LNCaP clone FGC (cell line): Measurements from ENCODE around the gene PTPRD.

ENCODE experiments used
- DNase-seq: peaks from one replicate; pipeline ENCODE4 v3.0.0-alpha.2; 2011; ENCODE audit warnings: low read depth
- H3K4me3 ChIP-seq: 2 replicates; pipeline ENCODE4 v1.5.1; 2011; ENCODE audit warnings: mild to moderate bottlenecking, low read depth, low read length, control low read depth
- CTCF ChIP-seq: IDR thresholded peaks from 2 replicates; pipeline ENCODE4 v1.5.1; 2012; ENCODE audit warnings: mild to moderate bottlenecking; ENCODE audit not compliant: control insufficient read depth, insufficient read depth; ENCODE audit errors: extremely low read depth

PTPRD gene

DNA sequence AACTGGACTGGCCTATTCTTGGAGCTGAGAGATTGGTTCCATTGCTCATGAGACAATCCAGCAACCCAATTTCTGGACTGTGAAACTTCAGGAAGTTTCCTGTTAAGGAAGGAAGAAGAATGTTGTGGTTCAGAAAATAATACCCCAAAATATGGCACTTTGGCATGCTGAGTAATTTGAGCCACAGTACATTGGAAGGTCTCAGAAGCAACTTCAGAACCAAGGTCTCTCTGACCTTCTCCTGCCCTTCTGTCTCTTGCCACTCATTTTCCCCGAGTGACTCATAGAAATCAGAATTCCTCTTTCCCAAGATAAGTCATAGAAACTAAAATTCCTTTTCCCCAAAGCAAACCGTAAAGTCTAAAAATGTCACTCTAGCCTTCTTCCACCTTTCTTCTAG lies 1366.1 kb downstream of the PTPRD start:
- DNase-seq: no peak
- no peak for TF ChIP-seq CTCF

DNA sequence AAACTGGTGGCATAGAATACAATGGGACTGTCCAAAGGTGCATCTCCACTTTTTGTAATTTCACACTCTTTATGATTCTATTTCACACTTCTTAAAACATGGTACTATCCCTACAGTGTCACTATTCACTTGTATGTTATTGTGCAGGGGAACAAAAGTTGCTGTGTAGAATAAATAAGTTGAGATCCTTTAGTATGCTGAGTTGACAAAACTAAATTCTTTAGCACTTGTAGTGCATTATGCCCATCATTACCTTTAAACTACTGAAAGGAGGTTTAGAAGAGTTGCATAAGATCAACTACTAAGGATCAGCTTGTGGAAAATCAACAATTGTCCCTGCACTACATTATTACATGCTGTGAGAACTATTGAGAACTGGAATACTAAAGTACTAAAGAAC lies 1380.9 kb downstream of the PTPRD start:
- TF ChIP-seq CTCF: no peak
- no peak overlapping the region for H3K4me3 ChIP-seq
- DNase-seq: no peak

More for the DNA sequence above, 1366.1 kb downstream of the PTPRD start:
- H3K4me3 ChIP-seq: no peak overlapping the region

- DNase-seq: no peak
- no peak for TF ChIP-seq CTCF
- no peak overlapping the region for H3K4me3 ChIP-seq
Observed at GRCh38 chr9:9229269-9229668, 1383.5 kb downstream of the PTPRD start.

DNA sequence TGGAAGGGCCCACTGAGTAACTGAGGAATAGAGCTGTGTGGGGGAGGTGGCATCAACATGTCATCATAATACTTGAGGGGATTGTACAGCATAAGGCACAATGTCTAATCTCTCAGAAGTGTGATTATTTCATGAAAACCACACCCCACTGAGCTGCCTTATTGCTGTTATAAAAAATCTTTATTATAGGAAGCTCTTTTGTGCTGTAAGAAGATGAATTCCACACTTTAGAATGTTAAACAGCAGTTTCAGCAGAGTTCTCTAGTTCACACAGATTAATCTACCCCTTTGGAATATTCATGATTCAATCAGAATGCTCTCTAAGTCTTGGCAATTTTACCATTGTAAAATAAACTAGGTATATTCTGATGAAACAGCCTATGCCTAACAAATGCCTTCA lies 1389.6 kb downstream of the PTPRD start:
- no peak for TF ChIP-seq CTCF
- no peak overlapping the region for H3K4me3 ChIP-seq
- DNase-seq: no peak

GRCh38 chr9:9222730-9223129 lies 1390.1 kb downstream of the PTPRD start:
- no peak for DNase-seq
- no peak overlapping the region for H3K4me3 ChIP-seq
- TF ChIP-seq CTCF: no peak

- no peak for TF ChIP-seq CTCF
- H3K4me3 ChIP-seq: no peak overlapping the region
- no peak for DNase-seq
Observed at GRCh38 chr9:9216934-9217333, 1395.9 kb downstream of the PTPRD start.

DNA sequence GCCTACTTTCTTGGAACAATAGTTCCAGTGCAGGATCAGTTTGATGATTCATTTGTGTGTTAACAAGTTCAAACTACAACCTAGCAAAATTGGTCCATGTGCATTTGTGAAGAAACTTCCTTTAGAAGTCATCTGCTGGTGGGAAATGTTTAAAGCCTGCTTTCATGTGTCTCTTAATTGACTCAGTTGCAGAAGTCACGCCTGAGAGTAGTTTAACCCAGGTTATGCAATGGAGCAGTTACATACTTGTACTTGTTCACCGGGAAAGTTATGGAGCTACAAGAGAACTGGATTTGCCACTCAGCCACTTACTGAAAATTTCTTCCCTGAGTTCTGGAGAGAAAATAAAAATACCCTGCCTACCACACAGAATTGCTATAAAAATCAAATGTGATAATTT lies 1397.8 kb downstream of the PTPRD start:
- DNase-seq: no peak
- no peak for TF ChIP-seq CTCF
- no peak overlapping the region for H3K4me3 ChIP-seq
